ENCODE measurements around the gene FGGY. TPM values are rescaled to one million over a fixed set of nuclear protein-coding genes. Genes with fewer than 3 reads are reported as not detected.

FGGY gene
- total RNA-seq, 1 experiment from 2014 or later = 17.8 TPM

DNA sequence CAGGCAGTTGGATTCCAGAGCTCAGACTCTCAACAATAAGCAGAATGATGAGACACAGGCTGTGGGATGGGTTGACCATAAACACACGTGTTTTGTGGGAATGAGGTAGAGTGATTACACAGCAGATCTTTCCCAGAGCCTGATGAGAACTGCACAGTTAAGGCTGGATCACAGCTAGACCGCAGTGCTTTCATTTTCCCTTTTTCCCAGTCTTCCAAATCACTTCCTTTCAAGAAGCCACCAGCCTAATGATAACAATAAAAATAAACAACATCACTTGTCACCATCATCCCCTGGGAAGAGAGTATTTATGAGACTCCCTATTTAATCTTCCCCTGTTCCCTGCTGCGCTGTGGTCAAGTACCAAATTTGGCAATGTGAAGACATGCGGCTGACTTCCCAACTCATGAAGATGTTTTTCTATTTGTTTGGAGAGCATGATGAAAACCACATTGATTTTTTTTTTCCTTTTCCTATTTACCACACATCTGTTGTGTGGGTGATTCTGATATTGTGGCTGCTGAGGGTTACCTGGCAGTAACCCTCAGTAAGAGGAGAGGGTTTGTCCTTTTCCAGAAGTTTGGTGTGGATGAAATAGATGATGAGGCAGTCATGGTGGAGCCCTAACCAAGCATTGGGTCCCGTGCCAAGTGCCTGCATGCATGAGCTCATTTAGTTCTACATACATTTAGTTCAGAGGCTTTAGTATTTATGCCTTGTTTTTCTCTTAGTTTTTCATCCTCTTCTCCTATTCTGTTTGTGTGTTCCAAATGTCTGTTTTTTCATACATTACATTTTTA lies 268.9 kb downstream of the FGGY start:
- Histone ChIP-seq H3F3A (ENCODE audit: insufficient read depth, low read depth) (no peaks in the 10 kb centered on the region), H3K27me3 (ENCODE audit: insufficient read depth, low read depth) (no peaks in the 10 kb centered on the region), H3K4me1 (replicated peaks; ENCODE audit: insufficient read depth) (no peaks in the 10 kb centered on the region), H3K79me2 (ENCODE audit: low read depth) (no peaks in the 10 kb centered on the region), H3K36me3 (ENCODE audit: low read depth) (no peaks in the 10 kb centered on the region), H4K20me1 (ENCODE audit: insufficient read depth) (no peaks in the 10 kb centered on the region), H3K9me3 (ENCODE audit: insufficient read depth, low read depth) (no peaks in the 10 kb centered on the region), H2AFZ (no peak overlapping the region), H3K4me2 (no peak overlapping the region), H3K4me3 (no peak overlapping the region), H3K9me2 (ENCODE audit: insufficient read depth) (no peaks in the 10 kb centered on the region), H3K27ac (no peak overlapping the region)
- no peak for DNase-seq
- ChIA-PET POLR2A (ENCODE audit: unreplicated experiment) (no interaction called here), CTCF (no interaction called here)
- no TSS peak for BruUV-seq (replicated peaks)
- TF ChIP-seq EZH2 (IDR thresholded peaks at IDR 0.05; ENCODE audit: low read depth) (no peak), CTCF (conservative IDR thresholded peaks at IDR 0.05) (no peak)
- intact Hi-C loops (cut with micrococcal nuclease; ENCODE audit: unreplicated experiment) = no loop called here

GRCh38 chr1:59568158-59568935 lies 271.5 kb downstream of the FGGY start:
- no peak for DNase-seq

DNA sequence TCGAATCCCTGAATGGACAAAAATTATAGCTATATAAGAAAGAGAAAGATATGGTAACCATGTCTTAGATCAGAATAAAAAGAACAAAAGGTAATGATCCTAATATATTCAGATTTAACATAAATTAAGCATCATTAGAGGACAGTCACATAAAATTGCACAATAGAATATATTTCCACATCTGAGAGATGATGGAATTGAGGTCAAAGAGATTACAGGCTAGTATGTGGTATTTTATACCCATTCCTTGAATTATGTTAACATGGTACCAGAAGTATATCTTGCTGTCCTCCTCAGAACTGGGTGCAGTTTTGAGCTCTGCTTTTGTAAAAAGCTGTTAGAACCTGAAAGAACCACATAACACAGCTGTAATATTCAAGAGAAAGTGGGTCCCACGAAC lies 272.3 kb downstream of the FGGY start:
- TF ChIP-seq EZH2 (IDR thresholded peaks at IDR 0.05; ENCODE audit: low read depth) = no peak
- TF ChIP-seq CTCF (conservative IDR thresholded peaks at IDR 0.05) = no peak
- intact Hi-C loops (cut with micrococcal nuclease; ENCODE audit: unreplicated experiment) = no loop called here
- no peaks in the 10 kb centered on the region for H3K79me2 ChIP-seq (ENCODE audit: low read depth)
- no peaks in the 10 kb centered on the region for H4K20me1 ChIP-seq (ENCODE audit: insufficient read depth)
- H3K27ac ChIP-seq = no peak overlapping the region
- ChIA-PET CTCF (no interaction called here), POLR2A (ENCODE audit: unreplicated experiment) (interaction anchor here (0.6 kb wide), 1 partner anchor 65 kb away, joined by 5 read pairs; no protein-coding TSS in a partner anchor)
- BruUV-seq (replicated peaks) = no TSS peak
- no peak overlapping the region for H3K4me2 ChIP-seq
- H3K27me3 ChIP-seq (ENCODE audit: insufficient read depth, low read depth) = no peaks in the 10 kb centered on the region
- no peaks in the 10 kb centered on the region for H3K9me2 ChIP-seq (ENCODE audit: insufficient read depth)
- DNase-seq = no peak
- H3K9me3 ChIP-seq (ENCODE audit: insufficient read depth, low read depth) = peaks cover 5% of the 10 kb centered on the region; the same call in 1 of the 2 replicates
- H3K36me3 ChIP-seq (ENCODE audit: low read depth) = no peaks in the 10 kb centered on the region
- no peak overlapping the region for H2AFZ ChIP-seq
- H3K4me3 ChIP-seq = no peak overlapping the region
- no peaks in the 10 kb centered on the region for H3F3A ChIP-seq (ENCODE audit: insufficient read depth, low read depth)
- H3K4me1 ChIP-seq (replicated peaks; ENCODE audit: insufficient read depth) = no peaks in the 10 kb centered on the region

More at GRCh38 chr1:59568158-59568935, 271.5 kb downstream of the FGGY start:
- Histone ChIP-seq H4K20me1 (ENCODE audit: insufficient read depth) (no peaks in the 10 kb centered on the region), H3K4me3 (no peak overlapping the region), H3K9me2 (ENCODE audit: insufficient read depth) (no peaks in the 10 kb centered on the region), H3K9me3 (ENCODE audit: insufficient read depth, low read depth) (no peaks in the 10 kb centered on the region; the same call in 1 of the 2 replicates), H3K79me2 (ENCODE audit: low read depth) (no peaks in the 10 kb centered on the region), H3K4me2 (no peak overlapping the region), H3K36me3 (ENCODE audit: low read depth) (no peaks in the 10 kb centered on the region), H3K27me3 (ENCODE audit: insufficient read depth, low read depth) (no peaks in the 10 kb centered on the region), H2AFZ (no peak overlapping the region), H3K4me1 (replicated peaks; ENCODE audit: insufficient read depth) (no peaks in the 10 kb centered on the region), H3K27ac (no peak overlapping the region), H3F3A (ENCODE audit: insufficient read depth, low read depth) (no peaks in the 10 kb centered on the region)
- TF ChIP-seq CTCF (conservative IDR thresholded peaks at IDR 0.05) (no peak), EZH2 (IDR thresholded peaks at IDR 0.05; ENCODE audit: low read depth) (no peak)
- BruUV-seq (replicated peaks) = no TSS peak
- ChIA-PET POLR2A (ENCODE audit: unreplicated experiment) (no interaction called here), CTCF (no interaction called here)
- intact Hi-C loops (cut with micrococcal nuclease; ENCODE audit: unreplicated experiment) = no loop called here
